HepG2 (cell line): Measurements from ENCODE around the gene RUVBL1. TPM values are rescaled to one million over a fixed set of nuclear protein-coding genes. Genes with fewer than 3 reads are reported as not detected.

ENCODE experiments used
- BATF2 ChIP-seq: sonication (generic); formaldehyde crosslinking; IDR thresholded peaks from 2 replicates; pipeline ENCODE4 v1.8.0; 2022; ENCODE audit warnings: mild to moderate bottlenecking, missing genetic modification reagents, moderate library complexity
- CBFB ChIP-seq: sonication (generic); formaldehyde crosslinking; IDR thresholded peaks from 2 replicates; pipeline ENCODE4 v1.4.0; 2020; ENCODE audit warnings: missing genetic modification reagents
- DZIP1 ChIP-seq: sonication (generic); formaldehyde crosslinking; IDR thresholded peaks from 2 replicates; pipeline ENCODE4 v1.5.0; 2020; ENCODE audit warnings: mild to moderate bottlenecking, missing genetic modification reagents
- EZH2 ChIP-seq: conservative IDR thresholded peaks from 2 replicates; pipeline ENCODE4 v1.6.1; 2012; ENCODE audit warnings: mild to moderate bottlenecking, low read depth, low read length, moderate library complexity
- FLYWCH1 ChIP-seq: sonication (generic); formaldehyde crosslinking; IDR thresholded peaks from 2 replicates; pipeline ENCODE4 v1.8.1; 2023; ENCODE audit warnings: mild to moderate bottlenecking, missing genetic modification reagents
- GATAD1 ChIP-seq: IDR thresholded peaks from 2 replicates; pipeline ENCODE4 v1.6.1; 2016; ENCODE audit warnings: missing genetic modification reagents, missing compliant biosample characterization
- GLI4 ChIP-seq: sonication (generic); formaldehyde crosslinking; IDR thresholded peaks from 2 replicates; pipeline ENCODE4 v1.5.1; 2020; ENCODE audit warnings: missing genetic modification reagents, mild to moderate bottlenecking, moderate library complexity, borderline replicate concordance
- IKZF1 ChIP-seq: fragments of 450-650 bp; IDR thresholded peaks from 2 replicates; pipeline ENCODE4 v1.7.1; 2016
- IKZF4 ChIP-seq: sonication (generic); formaldehyde crosslinking; IDR thresholded peaks from 2 replicates; pipeline ENCODE4 v1.5.1; 2020; ENCODE audit warnings: borderline replicate concordance, mild to moderate bottlenecking, low read depth, missing genetic modification reagents; ENCODE audit errors: not compliant biosample characterization
- MAFG ChIP-seq: sonication (generic); formaldehyde crosslinking; IDR thresholded peaks from 2 replicates; pipeline ENCODE4 v1.5.1; 2020; ENCODE audit warnings: mild to moderate bottlenecking, missing genetic modification reagents
- MAFK ChIP-seq, 2 experiments: IDR thresholded peaks in 1 of 2; conservative IDR thresholded peaks in 1 of 2; 2 replicates each; pipeline ENCODE4 v1.6.1; 2011; ENCODE audit warnings: improper control_type of control experiment in 2 of 2, low read length in 2 of 2
- PCBP2 ChIP-seq: fragments of 200-400 bp; formaldehyde crosslinking; optimal IDR thresholded peaks from 2 replicates; pipeline ENCODE3; 2018; ENCODE audit warnings: low read length, low read depth; ENCODE audit not compliant: poor library complexity, severe bottlenecking
- PREB ChIP-seq: sonication (generic); formaldehyde crosslinking; IDR thresholded peaks from 2 replicates; pipeline ENCODE4 v1.4.0; 2020; ENCODE audit warnings: missing genetic modification reagents
- RAD21 ChIP-seq: fragments of 450-650 bp; formaldehyde crosslinking; IDR thresholded peaks from 2 replicates; pipeline ENCODE4 v1.5.0; 2020; ENCODE audit warnings: mild to moderate bottlenecking
- RBFOX2 ChIP-seq: fragments of 200-400 bp; formaldehyde crosslinking; IDR thresholded peaks from 2 replicates; pipeline ENCODE4 v1.6.1; 2017; ENCODE audit warnings: low read depth, mild to moderate bottlenecking, low read length
- REPIN1 ChIP-seq: sonication (generic); formaldehyde crosslinking; IDR thresholded peaks from 2 replicates; pipeline ENCODE4 v1.8.0; 2022; ENCODE audit warnings: missing genetic modification reagents, low read depth, mild to moderate bottlenecking, borderline replicate concordance
- THRA ChIP-seq: sonication (generic); formaldehyde crosslinking; IDR thresholded peaks from 2 replicates; pipeline ENCODE4 v1.4.0; 2020; ENCODE audit warnings: missing genetic modification reagents, borderline replicate concordance
- YEATS4 ChIP-seq: sonication (generic); formaldehyde crosslinking; IDR thresholded peaks from 2 replicates; pipeline ENCODE4 v1.4.0; 2020; ENCODE audit warnings: missing genetic modification reagents, borderline replicate concordance
- YY1 ChIP-seq: IDR thresholded peaks from 2 replicates; pipeline ENCODE4 v1.6.1; 2011; ENCODE audit warnings: low read length, low read depth, moderate library complexity, mild to moderate bottlenecking; ENCODE audit not compliant: insufficient read depth, insufficient replicate concordance
- ZFP41 ChIP-seq: sonication (generic); formaldehyde crosslinking; IDR thresholded peaks from 2 replicates; pipeline ENCODE4 v1.4.0; 2020; ENCODE audit warnings: mild to moderate bottlenecking, missing genetic modification reagents, borderline replicate concordance
- ZNF136 ChIP-seq: sonication (generic); formaldehyde crosslinking; IDR thresholded peaks from 2 replicates; pipeline ENCODE4 v1.8.1; 2022; ENCODE audit warnings: low read depth, mild to moderate bottlenecking, moderate library complexity, missing genetic modification reagents
- ZNF337 ChIP-seq: sonication (generic); formaldehyde crosslinking; IDR thresholded peaks from 2 replicates; pipeline ENCODE4 v1.5.1; 2020; ENCODE audit warnings: missing genetic modification reagents, low read depth, mild to moderate bottlenecking, borderline replicate concordance
- ZNF552 ChIP-seq: sonication (generic); formaldehyde crosslinking; IDR thresholded peaks from 2 replicates; pipeline ENCODE4 v1.9.0; 2022; ENCODE audit warnings: missing genetic modification reagents, mild to moderate bottlenecking, borderline replicate concordance
- ZNF672 ChIP-seq: sonication (generic); formaldehyde crosslinking; IDR thresholded peaks from 2 replicates; pipeline ENCODE4 v1.8.1; 2022; ENCODE audit warnings: missing genetic modification reagents
- polyA plus RNA-seq, 8 experiments: library from polyadenylated mRNA; depleted of rRNA in 3 of 8; stranded (reverse) in 7 of 8; unstranded in 1 of 8; fragments of >200 nt; fragmentation: Illumina TruSeq in 4 of 8; extraction: Trizol in 4 of 8; gene quantifications; 2 replicates each; pipeline versions ENCODE4 v1.2.1 to v1.2.3, GENCODE V29; 2011 to 2016; ENCODE audit warnings: low read depth in 4 of 8, missing spikeins in 1 of 8, mixed read lengths in 1 of 8; ENCODE audit not compliant: insufficient read depth in 1 of 8
- total RNA-seq, 5 experiments: library from RNA; depleted of rRNA; stranded (reverse); fragments of >200 nt; fragmentation: Illumina TruSeq; extraction: Trizol; gene quantifications; 2 replicates each; pipeline ENCODE4 v1.2.3, GENCODE V29; 2016; ENCODE audit warnings: low read depth in 1 of 5

RUVBL1 gene
- total and polyA plus RNA-seq, 2 of the 13 experiments (the other 11 are each of a cell fraction or from before 2014, with no cell fraction given): 32.7 to 86.3 TPM

- TF ChIP-seq THRA: peak; percentile 39; the same call in 1 of the 2 replicates
- no peak for TF ChIP-seq EZH2
- TF ChIP-seq YEATS4 (CRISPR knock-in tag): peak; percentile 91
- peak; percentile 49; the same call in 1 of the 2 replicates for TF ChIP-seq RAD21 (CRISPR knock-in tag)
- TF ChIP-seq DZIP1 (CRISPR knock-in tag): 0 out of 2 replicates have a peak, but pooled peaks have one; percentile 67
- TF ChIP-seq ZNF552 (CRISPR knock-in tag): no peak
- peak; percentile 67 for TF ChIP-seq YY1
- TF ChIP-seq ZNF136 (CRISPR knock-in tag): no peak
- no peak for TF ChIP-seq PREB
- peak; percentile 66; the same call in 1 of the 2 replicates for TF ChIP-seq FLYWCH1 (CRISPR knock-in tag)
- no peak for TF ChIP-seq ZNF337 (CRISPR knock-in tag)
- TF ChIP-seq ZFP41 (CRISPR knock-in tag): peak; percentile 29; the same call in 1 of the 2 replicates
- TF ChIP-seq ZNF672 (CRISPR knock-in tag): no peak
- TF ChIP-seq GATAD1 (CRISPR knock-in tag): peak; percentile 92
- no peak for TF ChIP-seq MAFK (conservative IDR thresholded peaks at IDR 0.05 in 1 of 2, IDR thresholded peaks at IDR 0.05 in 1 of 2; ENCODE audit: low read length in 2 of 2)
- peak; percentile 62 for TF ChIP-seq CBFB (CRISPR knock-in tag)
- TF ChIP-seq GLI4: no peak
- TF ChIP-seq REPIN1: 0 out of 2 replicates have a peak, but pooled peaks have one; percentile 55
- no peak for TF ChIP-seq MAFG
- peak; percentile 77 for TF ChIP-seq BATF2 (CRISPR knock-in tag)
- TF ChIP-seq RBFOX2: peak; percentile 96
- TF ChIP-seq IKZF4 (CRISPR knock-in tag): no peak
- TF ChIP-seq PCBP2: no peak
- TF ChIP-seq IKZF1: no peak
Observed at GRCh38 chr3:128051837-128052594, 71.6 kb downstream of the RUVBL1 start, which contains the start of gene SEC61A1 (continued).
